GM21367 (cell line): ENCODE measurements around the gene ZNF521.

Experiments
- ATAC-seq: cut with Tn5 transposase; IDR thresholded peaks from one replicate; pipeline ENCODE4 v1.9.1; 2021; ENCODE audit not compliant: unreplicated experiment

ZNF521 gene

GRCh38 chr18:25253779-25254178, 98.2 kb downstream of the ZNF521 start:
- no peak for ATAC-seq

GRCh38 chr18:25253136-25253535, 98.8 kb downstream of the ZNF521 start:
- no peak for ATAC-seq

GRCh38 chr18:25251068-25251467, 100.9 kb downstream of the ZNF521 start:
- no peak for ATAC-seq

GRCh38 chr18:25250474-25250851, 101.5 kb downstream of the ZNF521 start:
- ATAC-seq, result no peak

GRCh38 chr18:25248755-25249154, 103.2 kb downstream of the ZNF521 start:
- no peak for ATAC-seq

GRCh38 chr18:25247725-25248124, 104.2 kb downstream of the ZNF521 start:
- ATAC-seq, result no peak

- ATAC-seq, result no peak
These were observed 106.9 kb downstream of the ZNF521 start for GRCh38 chr18:25244924-25245698.

- no peak for ATAC-seq
These were observed 107.8 kb downstream of the ZNF521 start for GRCh38 chr18:25244170-25244569.

GRCh38 chr18:25243754-25244153, 108.2 kb downstream of the ZNF521 start:
- ATAC-seq, result no peak

- ATAC-seq, result no peak
These were observed 108.7 kb downstream of the ZNF521 start for GRCh38 chr18:25243257-25243656.

- no peak for ATAC-seq
These were observed 111.6 kb downstream of the ZNF521 start for GRCh38 chr18:25240420-25240770.

- ATAC-seq, result no peak
These were observed 112.2 kb downstream of the ZNF521 start for GRCh38 chr18:25239581-25240419.

- ATAC-seq, result no peak
These were observed 112.8 kb downstream of the ZNF521 start for GRCh38 chr18:25239151-25239550.

GRCh38 chr18:25237571-25238267, 114.2 kb downstream of the ZNF521 start:
- no peak for ATAC-seq

GRCh38 chr18:25236736-25237135, 115.2 kb downstream of the ZNF521 start:
- ATAC-seq, result no peak

- ATAC-seq, result no peak
These were observed 116.4 kb downstream of the ZNF521 start for GRCh38 chr18:25235401-25236042.

- no peak for ATAC-seq
These were observed 117.1 kb downstream of the ZNF521 start for GRCh38 chr18:25234740-25235345.

GRCh38 chr18:25234322-25234639, 117.7 kb downstream of the ZNF521 start:
- ATAC-seq, result no peak

- no peak for ATAC-seq
These were observed 118.2 kb downstream of the ZNF521 start for GRCh38 chr18:25233528-25234321.

GRCh38 chr18:25231327-25231691, 120.7 kb downstream of the ZNF521 start:
- ATAC-seq, result no peak
